ENCODE measurements around the gene USP31. TPM values are rescaled to one million over a fixed set of nuclear protein-coding genes. Genes with fewer than 3 reads are reported as not detected.
A peak's percentile ranks its signal among the peaks of the same experiment; 100 is the strongest.

Gene USP31
- total and polyA plus RNA-seq, 11 donors, result 9.2 to 49.9 (median 23.8) TPM

GRCh38 chr16:23060458-23061320, 88.6 kb downstream of the USP31 start:
- ATAC-seq (peak; percentile 57 to 84 (median 79)), DNase-seq (peak in 4 of 5 donors; percentile 57 to 73 (median 60))
- Histone ChIP-seq H3K4me3 (no peak overlapping the region), H3K27me3 (peaks cover 0 to 3% (median 0%) of the 10 kb centered on the region in 9 donors), H3K27ac (no peak overlapping the region), H3K4me1 (peaks cover 0 to 14% (median 5%) of the 10 kb centered on the region in 12 donors), H3K36me3 (no peaks in the 10 kb centered on the region), H3K9me3 (no peaks in the 10 kb centered on the region)
- TF ChIP-seq POLR2A (IDR thresholded peaks at IDR 0.05) (no peak), CTCF (IDR thresholded peaks at IDR 0.05) (peak; percentile 70 to 87 (median 82))
- intact Hi-C loops (cut with DNase I), result loop anchor here in 8 of 10 donors (1.0 to 10.0 kb wide), 8 partner anchors 116 to 386 kb away; no protein-coding TSS in a partner anchor
- WGBS, 4 donors, result 31 to 34% (median 32%) methylated on average over 9 of the region's 9 CpGs

- H3K4me3 ChIP-seq, result no peak overlapping the region
- DNase-seq, result no peak
- ATAC-seq, result peak in 1 of 4 donors; percentile 40
- peaks cover 0 to 6% (median 0%) of the 10 kb centered on the region in 9 donors for H3K27me3 ChIP-seq
- no peaks in the 10 kb centered on the region for H3K9me3 ChIP-seq
- no peaks in the 10 kb centered on the region for H3K36me3 ChIP-seq
- WGBS, 4 donors, result 56 to 74% (median 64%) methylated on average over 5 of the region's 5 CpGs
- H3K27ac ChIP-seq, result no peak overlapping the region
- no peak for TF ChIP-seq CTCF (IDR thresholded peaks at IDR 0.05)
- no peak for TF ChIP-seq POLR2A (IDR thresholded peaks at IDR 0.05)
- intact Hi-C loops (cut with DNase I), result loop anchor here in 2 of 10 donors (5.0 kb wide), 2 partner anchors 157 to 162 kb away; no protein-coding TSS in a partner anchor
- H3K4me1 ChIP-seq, result peaks cover 0 to 14% (median 4%) of the 10 kb centered on the region in 12 donors
Observed at GRCh38 chr16:23059433-23059832, 89.8 kb downstream of the USP31 start.

- intact Hi-C loops (cut with DNase I), result loop anchor here in 2 of 10 donors (5.0 kb wide), 2 partner anchors 156 to 161 kb away; no protein-coding TSS in a partner anchor
Observed at GRCh38 chr16:23058576-23058975, 90.7 kb downstream of the USP31 start.

More at GRCh38 chr16:23058576-23058975, 90.7 kb downstream of the USP31 start:
- ATAC-seq (no peak), DNase-seq (no peak)
- no peaks in the 10 kb centered on the region for H3K9me3 ChIP-seq
- H3K27ac ChIP-seq, result no peak overlapping the region
- 59 to 66% (median 61%) methylated on average over 4 of the region's 4 CpGs for WGBS, 4 donors
- H3K4me3 ChIP-seq, result no peak overlapping the region
- no peak for TF ChIP-seq POLR2A (IDR thresholded peaks at IDR 0.05)
- no peak for TF ChIP-seq CTCF (IDR thresholded peaks at IDR 0.05)
- peaks cover 0 to 11% (median 0%) of the 10 kb centered on the region in 12 donors for H3K4me1 ChIP-seq
- H3K27me3 ChIP-seq, result peaks cover 0 to 6% (median 0%) of the 10 kb centered on the region in 9 donors
- no peaks in the 10 kb centered on the region for H3K36me3 ChIP-seq
